CD4-positive, CD25-positive, alpha-beta regulatory T cell (primary cell): Measurements from ENCODE around the gene GOLGA8Q. TPM values are rescaled to one million over a fixed set of nuclear protein-coding genes. Genes with fewer than 3 reads are reported as not detected.
"Not testable (repeated sequence)": the region's sequence is repeated elsewhere in the genome, so short reads cannot be mapped to it uniquely, and the experiment has no call there.

Experiments used
- ATAC-seq, 2 donors: fragments of 150-1000 bp; cut with Tn5 transposase; one replicate each; pipeline ENCODE4 v1.10.0; 2021; ENCODE audit warnings: low read depth in 2 of 2, moderate number of reproducible peaks in 2 of 2, moderate library complexity in 1 of 2
- DNase-seq, 3 donors: peaks; one replicate each; pipeline versions ENCODE4 v3.0.0 to v3.0.0-alpha.2; 2012 to 2022; ENCODE audit warnings: mixed read lengths in 1 of 3
- H3K27ac ChIP-seq: one replicate; pipeline ENCODE4 v1.7.0; 2013; ENCODE audit warnings: mild to moderate bottlenecking, low read length; ENCODE audit not compliant: insufficient read depth, poor library complexity, severe bottlenecking
- H3K27me3 ChIP-seq: one replicate; pipeline ENCODE4 v1.7.0; 2013; ENCODE audit warnings: low read length; ENCODE audit not compliant: control insufficient read depth, insufficient read depth
- H3K36me3 ChIP-seq: one replicate; pipeline ENCODE4 v1.7.0; 2013; ENCODE audit warnings: mild to moderate bottlenecking, low read length, moderate library complexity; ENCODE audit not compliant: control insufficient read depth, insufficient read depth
- H3K4me1 ChIP-seq: 2 replicates; pipeline ENCODE4 v1.7.0; 2013; ENCODE audit warnings: mild to moderate bottlenecking, low read length; ENCODE audit not compliant: insufficient read depth, control insufficient read depth, poor library complexity, severe bottlenecking
- H3K4me3 ChIP-seq: one replicate; pipeline ENCODE4 v1.7.0; 2013; ENCODE audit warnings: low read depth, mild to moderate bottlenecking, low read length, moderate library complexity
- H3K9me3 ChIP-seq, 2 experiments: 1 replicate in 1 of 2; 2 replicates in 1 of 2; pipeline ENCODE4 v1.7.0; 2013; ENCODE audit warnings: low read length in 2 of 2, mild to moderate bottlenecking in 1 of 2, moderate library complexity in 1 of 2; ENCODE audit not compliant: control insufficient read depth in 2 of 2
- H3K27ac Mint-ChIP-seq, 3 donors: one replicate each; pipeline ENCODE4 v1.8.0; 2020 to 2022; ENCODE audit warnings: mild to moderate bottlenecking in 3 of 3, mixed read lengths in 3 of 3, moderate library complexity in 2 of 3
- H3K27me3 Mint-ChIP-seq: one replicate; pipeline ENCODE4 v1.8.0; 2022; ENCODE audit warnings: mild to moderate bottlenecking, mixed read lengths
- H3K36me3 Mint-ChIP-seq: one replicate; pipeline ENCODE4 v1.8.0; 2020; ENCODE audit warnings: mixed read lengths
- H3K4me1 Mint-ChIP-seq, 4 donors: one replicate each; pipeline ENCODE4 v1.8.0; 2020 to 2022; ENCODE audit warnings: mixed read lengths in 4 of 4, mild to moderate bottlenecking in 1 of 4
- H3K4me3 Mint-ChIP-seq, 4 donors: one replicate each; pipeline ENCODE4 v1.8.0; 2020 to 2022; ENCODE audit warnings: mild to moderate bottlenecking in 4 of 4, mixed read lengths in 4 of 4, moderate library complexity in 3 of 4
- H3K9me3 Mint-ChIP-seq, 7 donors: one replicate each; pipeline ENCODE4 v1.8.0; 2020 to 2022; ENCODE audit warnings: mixed read lengths in 7 of 7, mild to moderate bottlenecking in 3 of 7, moderate library complexity in 2 of 7
- polyA plus RNA-seq, 4 donors: library from polyadenylated mRNA; unstranded; fragments of 300-500 nt; fragmentation: Illumina TruSeq; gene quantifications; one replicate each; pipeline ENCODE4 v1.2.3, GENCODE V29; 2021
- total RNA-seq: library from RNA; stranded (reverse); gene quantifications from one replicate; pipeline ENCODE4 v1.2.3, GENCODE V29; 2022

The GOLGA8Q gene, protein sequence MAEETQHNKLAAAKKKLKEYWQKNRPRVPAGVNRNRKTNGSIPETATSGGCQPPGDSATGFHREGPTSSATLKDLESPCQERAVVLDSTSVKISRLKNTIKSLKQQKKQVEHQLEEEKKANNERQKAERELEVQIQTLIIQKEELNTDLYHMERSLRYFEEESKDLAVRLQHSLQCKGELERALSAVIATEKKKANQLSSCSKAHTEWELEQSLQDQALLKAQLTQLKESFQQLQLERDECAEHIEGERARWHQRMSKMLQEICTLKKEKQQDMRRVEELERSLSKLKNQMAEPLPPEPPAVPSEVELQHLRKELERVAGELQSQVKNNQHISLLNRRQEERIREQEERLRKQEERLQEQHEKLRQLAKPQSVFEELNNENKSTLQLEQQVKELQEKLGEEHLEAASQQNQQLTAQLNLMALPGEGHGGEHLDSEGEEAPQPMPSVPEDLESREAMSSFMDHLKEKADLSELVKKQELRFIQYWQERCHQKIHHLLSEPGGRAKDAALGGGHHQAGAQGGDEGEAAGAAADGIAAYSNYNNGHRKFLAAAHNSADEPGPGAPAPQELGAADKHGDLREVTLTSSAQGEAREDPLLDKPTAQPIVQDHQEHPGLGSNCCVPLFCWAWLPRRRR
- total RNA-seq = 0.52 TPM
- not detected for polyA plus RNA-seq

DNA sequence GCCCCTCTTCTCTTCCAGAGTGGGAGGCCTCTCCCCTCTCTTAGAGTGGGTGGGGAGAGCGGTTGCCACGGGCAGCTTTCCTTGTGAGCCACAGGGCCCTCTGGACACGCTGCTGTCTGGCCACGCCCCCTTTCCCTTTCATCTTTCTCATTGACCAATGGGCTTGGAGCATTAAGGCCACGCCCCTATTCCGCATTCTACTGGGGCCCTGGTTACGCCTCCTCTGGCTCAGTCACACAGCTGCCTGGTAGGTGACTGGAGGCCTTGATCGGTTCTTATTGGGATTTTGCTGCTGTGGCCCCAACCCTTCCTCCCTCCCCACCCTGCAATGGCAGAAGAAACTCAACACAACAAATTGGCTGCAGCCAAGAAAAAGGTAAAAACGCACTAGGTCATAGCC, at the start of gene GOLGA8Q:
GOLGA8Q (plus strand) TSS at position 301 of the 400 bp plus-strand sequence; CDS start at position 329, 28 bp downstream.
- H3K36me3 Mint-ChIP-seq, DNase-seq, H3K27me3 Mint-ChIP-seq, H3K27me3 ChIP-seq, H3K4me1 ChIP-seq, H3K4me1 Mint-ChIP-seq, H3K9me3 Mint-ChIP-seq, H3K27ac Mint-ChIP-seq, H3K9me3 ChIP-seq, H3K4me3 Mint-ChIP-seq, H3K4me3 ChIP-seq, H3K36me3 ChIP-seq, H3K27ac ChIP-seq, ATAC-seq: not testable (repeated sequence)

DNA sequence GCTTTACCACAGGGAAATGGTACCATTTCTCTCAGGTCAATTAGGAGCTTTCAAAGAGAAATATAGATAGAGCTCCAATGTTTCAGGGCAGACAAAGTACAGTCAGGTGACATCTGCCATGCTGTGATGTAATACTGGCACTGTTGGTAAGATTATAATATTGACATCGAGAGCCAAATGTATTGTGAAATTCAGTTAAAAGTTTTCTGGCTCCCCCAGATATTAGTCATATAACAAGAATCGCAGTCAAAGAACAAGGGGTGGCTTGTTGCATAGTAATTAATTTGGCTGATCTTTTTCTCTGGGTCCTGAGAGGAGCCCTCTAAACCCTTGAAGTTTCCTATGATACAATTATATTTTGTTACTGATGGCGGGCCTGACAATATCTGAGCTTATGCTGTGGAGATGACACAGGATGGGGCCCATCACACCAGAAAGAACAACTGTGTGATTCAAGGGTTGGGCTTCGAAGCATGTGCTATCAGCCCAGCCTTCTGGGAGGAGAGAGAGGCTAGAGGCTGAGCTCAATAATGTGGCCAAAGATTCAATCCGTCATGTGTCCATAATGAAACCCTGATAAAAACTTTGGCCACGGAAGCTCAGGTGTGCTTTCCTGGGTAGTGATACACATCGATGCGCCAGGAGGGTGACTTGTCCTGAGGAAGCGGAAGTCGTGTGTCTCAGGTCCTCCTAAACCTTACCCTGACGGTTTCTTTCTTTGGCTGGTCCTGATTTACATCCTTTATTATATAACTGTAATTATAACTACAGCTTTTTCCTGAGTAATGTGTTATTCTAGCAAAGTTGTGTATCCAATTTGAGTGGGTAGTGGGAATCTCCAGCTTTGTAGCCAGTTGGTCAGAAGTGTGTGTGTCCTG, 48.7 kb upstream of the GOLGA8Q start:
- not testable (repeated sequence) for H3K36me3 ChIP-seq, H3K27ac ChIP-seq, H3K4me1 Mint-ChIP-seq, H3K27ac Mint-ChIP-seq, H3K9me3 Mint-ChIP-seq, H3K27me3 Mint-ChIP-seq, H3K4me3 Mint-ChIP-seq, H3K36me3 Mint-ChIP-seq, ATAC-seq, H3K9me3 ChIP-seq, H3K27me3 ChIP-seq, H3K4me1 ChIP-seq, DNase-seq, H3K4me3 ChIP-seq

DNA sequence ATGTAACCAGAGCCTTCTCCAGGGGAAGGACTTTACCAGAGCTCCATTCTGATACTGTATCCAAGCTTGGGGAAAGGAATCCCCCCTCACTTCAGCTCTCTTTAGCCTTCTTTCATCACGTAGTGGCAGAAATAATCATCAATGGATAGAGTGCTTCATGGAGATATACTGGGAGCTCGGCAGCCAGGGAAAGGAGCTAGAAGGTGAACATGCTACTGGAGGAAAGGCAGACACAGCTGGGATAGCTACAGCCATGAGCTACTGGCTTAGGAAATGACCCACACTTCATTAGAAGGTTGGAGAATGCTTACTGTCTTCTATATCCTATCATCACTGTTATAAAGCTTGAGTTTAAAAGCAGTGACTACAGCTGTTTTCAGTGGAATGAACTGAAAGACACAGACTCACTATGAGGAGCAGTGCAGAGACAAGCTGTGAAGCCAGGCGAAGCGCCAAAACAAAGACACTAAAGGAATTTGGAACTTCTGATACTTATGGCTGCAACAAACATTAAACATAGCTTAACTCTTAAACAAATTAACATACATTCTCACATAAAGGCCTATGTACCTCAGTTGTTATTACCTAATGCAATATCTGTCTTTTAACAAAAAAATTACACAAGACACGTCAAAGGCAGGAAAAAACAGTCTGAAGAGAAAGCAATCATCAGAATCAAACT, 47.5 kb upstream of the GOLGA8Q start:
- not testable (repeated sequence) for H3K4me3 ChIP-seq, H3K36me3 Mint-ChIP-seq, H3K4me1 Mint-ChIP-seq, H3K4me3 Mint-ChIP-seq, H3K27ac Mint-ChIP-seq, H3K27me3 ChIP-seq, DNase-seq, H3K27ac ChIP-seq, H3K27me3 Mint-ChIP-seq, H3K9me3 ChIP-seq, ATAC-seq, H3K36me3 ChIP-seq, H3K4me1 ChIP-seq, H3K9me3 Mint-ChIP-seq

DNA sequence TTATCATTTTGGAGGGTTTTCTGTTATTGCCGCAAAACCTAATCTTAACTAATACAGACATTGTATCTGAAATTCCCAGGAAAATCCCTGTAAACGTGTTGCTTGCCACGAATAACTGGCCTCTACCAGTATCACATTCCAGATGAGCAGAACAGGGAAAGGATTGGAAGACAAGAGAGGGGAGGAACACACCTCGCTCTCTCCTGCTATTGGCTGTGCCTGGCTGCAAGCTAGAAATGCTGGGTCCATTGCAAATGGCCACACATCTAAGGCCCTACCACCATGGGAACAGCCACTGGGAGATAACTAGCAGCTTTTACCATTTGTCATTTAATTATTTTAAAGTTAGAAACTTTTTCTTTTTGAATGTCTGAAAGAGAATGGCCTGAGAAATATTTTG, 37.3 kb upstream of the GOLGA8Q start:
- H3K36me3 Mint-ChIP-seq, H3K4me1 ChIP-seq: not testable (repeated sequence)

DNA sequence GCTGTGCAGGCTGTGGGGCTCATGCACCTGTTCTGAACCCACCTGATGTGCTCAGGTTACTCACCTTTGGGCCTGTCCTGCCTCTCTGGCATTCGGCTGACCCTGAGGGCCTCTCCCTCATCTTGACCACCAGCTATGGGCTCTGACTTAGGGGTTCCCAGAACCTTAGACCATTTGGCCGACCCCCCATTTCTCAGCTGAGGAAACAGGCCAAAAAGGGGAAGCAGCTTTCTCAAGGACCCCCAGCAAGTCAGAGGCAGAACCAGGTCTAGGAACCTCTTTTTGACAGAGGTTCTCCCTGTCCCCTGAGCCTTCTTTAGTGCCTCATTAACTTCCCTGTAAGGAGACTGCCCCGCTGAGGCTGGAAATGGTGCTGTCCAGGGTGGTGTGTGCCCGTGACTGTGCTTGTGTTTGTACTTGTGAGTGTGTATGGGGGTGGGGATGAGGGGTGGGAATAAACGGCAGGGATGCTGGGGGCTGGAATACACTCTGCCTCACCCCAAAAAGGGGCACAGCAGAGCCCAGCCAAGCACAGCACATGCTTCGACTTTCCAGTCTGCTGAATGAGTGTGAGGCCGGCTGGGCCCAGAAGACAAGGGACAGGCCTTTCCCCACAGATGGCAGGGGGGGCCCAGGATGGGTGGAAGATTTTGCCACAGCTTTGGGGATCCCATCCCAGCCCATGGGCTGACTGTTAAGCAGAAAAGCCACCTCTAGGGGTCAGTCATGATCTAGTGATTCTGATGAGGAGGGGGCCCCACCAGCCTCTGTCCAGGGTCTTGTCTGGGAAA, 28.2 kb upstream of the GOLGA8Q start:
- not testable (repeated sequence) for H3K4me3 Mint-ChIP-seq, DNase-seq

More for the DNA sequence above, 37.3 kb upstream of the GOLGA8Q start:
- H3K4me3 Mint-ChIP-seq, ATAC-seq, H3K27ac ChIP-seq, DNase-seq, H3K27me3 Mint-ChIP-seq, H3K4me1 Mint-ChIP-seq, H3K36me3 ChIP-seq, H3K27me3 ChIP-seq, H3K9me3 Mint-ChIP-seq, H3K27ac Mint-ChIP-seq, H3K4me3 ChIP-seq, H3K9me3 ChIP-seq: not testable (repeated sequence)

DNA sequence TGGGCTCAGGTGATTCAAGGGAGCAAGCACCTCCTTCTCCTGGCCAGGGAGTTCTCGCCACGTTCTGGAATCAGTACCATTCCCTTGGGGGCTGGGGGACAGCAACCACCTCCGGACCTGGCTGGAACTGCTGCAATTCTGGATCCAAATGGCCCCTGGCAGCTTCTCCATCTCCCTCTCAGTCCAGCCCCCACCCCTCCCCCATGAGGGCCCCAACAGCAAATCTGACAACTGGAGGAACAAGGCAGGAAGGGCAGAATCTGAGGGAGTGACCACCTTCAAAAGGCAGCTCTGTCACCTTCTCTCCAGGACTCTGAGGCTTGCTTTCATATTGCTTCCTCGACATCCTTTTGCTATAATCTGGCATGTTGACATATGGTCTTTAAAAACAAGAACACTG, 25.9 kb upstream of the GOLGA8Q start:
- H3K27ac Mint-ChIP-seq, H3K27ac ChIP-seq, H3K4me3 Mint-ChIP-seq, H3K4me1 ChIP-seq, H3K4me3 ChIP-seq, DNase-seq, H3K36me3 ChIP-seq, H3K9me3 ChIP-seq, H3K27me3 ChIP-seq, H3K9me3 Mint-ChIP-seq, H3K36me3 Mint-ChIP-seq, H3K4me1 Mint-ChIP-seq, H3K27me3 Mint-ChIP-seq, ATAC-seq: not testable (repeated sequence)

More for the DNA sequence above, 28.2 kb upstream of the GOLGA8Q start:
- H3K36me3 Mint-ChIP-seq, H3K9me3 Mint-ChIP-seq, H3K27ac ChIP-seq, H3K4me1 Mint-ChIP-seq, H3K4me3 ChIP-seq, ATAC-seq, H3K27me3 ChIP-seq, H3K36me3 ChIP-seq, H3K27ac Mint-ChIP-seq, H3K4me1 ChIP-seq, H3K27me3 Mint-ChIP-seq, H3K9me3 ChIP-seq: not testable (repeated sequence)

DNA sequence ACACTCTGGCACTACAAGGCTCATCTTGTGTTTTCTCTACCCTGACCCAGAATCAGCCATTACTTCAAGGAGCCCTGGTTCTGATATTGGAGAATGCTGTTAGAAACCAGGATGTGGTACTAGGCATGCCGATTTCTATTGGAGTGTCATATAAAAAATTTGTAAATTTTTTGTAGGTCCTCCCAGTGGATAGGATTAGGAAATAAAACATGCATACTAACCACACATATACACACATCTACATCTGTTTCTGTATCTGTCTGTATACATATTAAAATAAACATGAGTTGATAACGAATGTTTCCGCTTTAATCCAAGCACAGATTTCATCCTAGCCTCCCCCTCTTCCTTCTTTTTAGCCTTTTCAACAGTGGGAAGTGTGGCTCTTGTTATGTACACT, 22.8 kb upstream of the GOLGA8Q start:
- not testable (repeated sequence) for H3K4me1 ChIP-seq, H3K4me3 ChIP-seq

More for the DNA sequence above, 22.8 kb upstream of the GOLGA8Q start:
- H3K36me3 Mint-ChIP-seq, H3K27me3 Mint-ChIP-seq, H3K27ac ChIP-seq, H3K9me3 ChIP-seq, H3K4me3 Mint-ChIP-seq, DNase-seq, H3K27me3 ChIP-seq, H3K9me3 Mint-ChIP-seq, ATAC-seq, H3K36me3 ChIP-seq, H3K4me1 Mint-ChIP-seq, H3K27ac Mint-ChIP-seq: not testable (repeated sequence)
